HG02938 (cell line): ENCODE data around the gene LYST.
"Not testable (repeated sequence)": the region's sequence is repeated elsewhere in the genome, so short reads cannot be mapped to it uniquely, and the experiment has no call there.

Source experiments
- ATAC-seq: cut with Tn5 transposase; IDR thresholded peaks from one replicate; pipeline ENCODE4 v1.9.1; 2021; ENCODE audit warnings: mild to moderate bottlenecking, moderate library complexity; ENCODE audit not compliant: unreplicated experiment

The LYST gene

DNA sequence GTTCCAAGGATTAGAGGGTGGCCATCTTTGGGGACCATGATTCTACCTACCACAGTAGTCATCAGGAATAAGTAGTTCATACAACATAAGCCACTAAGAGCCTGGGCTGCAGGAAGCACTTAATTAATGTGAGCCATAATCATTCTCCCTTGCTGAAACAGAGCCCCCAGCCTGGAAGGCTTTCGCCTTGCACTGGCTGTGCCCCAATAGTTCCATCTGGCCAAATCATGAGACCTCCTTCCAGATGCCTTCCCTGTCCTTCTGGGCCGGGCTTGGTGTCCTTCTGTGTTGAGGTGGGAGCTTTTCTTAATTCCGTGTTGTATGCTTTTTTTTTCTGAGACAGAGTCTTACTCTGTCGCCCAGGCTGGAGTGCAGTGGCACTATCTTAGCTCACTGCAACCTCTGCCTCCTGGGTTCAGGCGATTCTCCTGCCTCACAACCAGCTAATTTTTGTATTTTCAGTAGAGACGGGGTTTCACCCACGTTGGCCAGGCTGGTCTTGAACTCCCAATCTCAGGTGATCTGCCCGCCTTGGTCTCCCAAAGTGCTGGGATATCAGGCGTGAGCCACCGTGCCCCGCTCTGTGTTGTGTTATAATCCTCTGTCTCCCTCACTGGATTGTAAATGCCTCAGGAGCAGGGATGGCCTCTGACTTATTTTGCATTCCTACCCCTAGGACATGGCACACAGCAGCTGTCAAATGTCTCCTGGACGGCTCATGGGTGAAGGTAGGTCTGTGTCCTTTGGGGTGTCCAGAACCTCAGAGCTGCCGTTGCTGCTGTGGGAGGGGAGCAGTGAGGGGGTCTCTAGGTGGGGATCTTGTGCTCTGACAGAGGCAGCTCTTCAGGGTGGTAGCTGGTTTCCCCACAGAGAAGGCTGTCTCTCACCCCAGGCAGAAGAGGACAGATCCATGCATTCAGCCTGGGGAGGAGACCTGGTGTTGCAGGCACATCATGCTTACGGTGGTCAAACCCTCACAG, 227.2 kb downstream of the LYST start:
- no peak for ATAC-seq

DNA sequence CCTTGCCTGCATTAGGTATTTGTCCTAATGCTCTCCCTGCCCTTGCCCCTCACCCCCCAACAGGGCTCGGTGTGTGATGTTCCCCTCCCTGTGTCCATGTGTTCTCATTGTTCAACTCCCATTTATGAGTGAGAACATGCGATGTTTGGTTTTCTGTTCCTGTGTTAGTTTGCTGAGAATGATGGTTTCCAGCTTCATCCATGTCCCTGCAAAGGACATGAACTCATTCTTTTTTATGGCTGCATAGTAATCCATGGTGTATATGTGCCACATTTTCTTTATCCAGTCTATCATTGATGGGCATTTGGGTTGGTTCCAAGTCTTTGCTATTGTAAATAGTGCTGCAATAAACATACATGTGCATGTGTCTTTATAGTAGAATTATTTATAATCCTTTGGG, 228.1 kb downstream of the LYST start:
- ATAC-seq = not testable (repeated sequence)

DNA sequence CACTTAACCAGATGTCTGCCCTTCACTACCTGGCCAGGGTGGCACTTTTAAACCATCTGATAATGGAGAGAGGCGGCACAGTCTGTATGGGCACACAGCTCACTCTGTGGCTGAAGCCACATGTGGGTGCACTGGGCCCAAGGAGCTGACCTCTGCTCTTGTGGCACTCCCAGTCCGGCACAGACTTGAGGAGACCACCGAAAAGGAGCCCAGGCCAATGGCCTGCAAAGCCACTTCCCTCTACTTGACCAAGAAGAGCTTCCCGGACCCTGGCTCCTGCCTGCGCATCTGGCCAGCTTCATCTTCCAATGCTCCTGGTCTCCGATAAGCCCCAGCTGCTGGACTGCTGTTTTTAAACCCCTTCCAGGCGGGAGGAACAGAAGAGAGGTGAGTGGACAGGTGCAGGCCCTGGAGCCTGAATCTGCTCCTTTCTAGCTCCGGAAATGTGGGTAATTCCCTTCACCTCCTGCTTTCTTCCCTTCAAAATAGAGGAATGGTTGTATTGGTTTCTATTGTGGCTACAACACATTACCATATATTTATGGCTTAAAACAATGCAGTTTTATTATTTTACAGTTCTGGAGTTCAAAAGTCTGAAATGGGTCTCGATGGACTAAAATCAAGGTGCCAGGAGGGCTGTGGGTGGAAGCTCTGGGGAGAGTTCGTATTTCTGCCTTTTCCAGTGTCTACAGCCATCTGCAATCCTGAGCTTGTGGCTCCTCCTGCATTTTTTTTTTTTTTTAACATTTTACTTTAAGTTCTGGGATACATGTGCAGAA, 228.8 kb downstream of the LYST start:
- no peak for ATAC-seq

DNA sequence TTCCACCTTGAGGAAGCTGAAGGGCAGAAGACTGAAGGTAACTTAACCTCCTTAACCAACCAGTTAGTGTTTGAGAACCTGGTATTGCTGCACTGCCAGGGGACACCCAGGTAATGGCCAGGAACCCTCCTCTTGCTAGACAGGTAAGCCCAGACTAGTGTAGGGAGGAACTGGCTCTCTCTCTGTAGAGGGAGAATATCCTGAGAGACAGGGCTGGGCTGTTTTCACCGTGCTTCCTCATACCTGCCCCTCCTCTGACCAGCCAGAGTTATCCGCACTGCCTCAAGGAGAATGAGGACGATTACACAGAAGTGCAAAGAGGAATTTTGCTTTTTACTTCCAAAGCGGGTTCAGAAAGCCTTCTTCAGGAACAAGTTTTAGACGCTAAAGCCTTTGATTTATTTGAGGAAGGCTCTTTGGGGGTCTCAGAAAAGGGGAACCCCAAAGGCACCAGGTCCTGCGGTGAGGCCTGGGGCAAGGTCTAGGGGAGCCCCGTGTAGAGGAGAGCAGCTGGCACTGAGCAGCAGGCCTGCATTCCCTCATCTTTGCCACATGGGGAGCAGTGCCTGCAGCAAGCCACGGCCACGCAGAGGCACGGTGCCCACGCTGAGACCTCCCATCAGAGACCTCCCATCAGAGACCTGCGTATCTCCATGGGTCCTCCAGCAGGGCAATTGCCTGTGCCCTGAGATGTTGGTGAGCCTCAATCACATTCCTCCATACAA, 230.6 kb downstream of the LYST start:
- ATAC-seq = no peak

DNA sequence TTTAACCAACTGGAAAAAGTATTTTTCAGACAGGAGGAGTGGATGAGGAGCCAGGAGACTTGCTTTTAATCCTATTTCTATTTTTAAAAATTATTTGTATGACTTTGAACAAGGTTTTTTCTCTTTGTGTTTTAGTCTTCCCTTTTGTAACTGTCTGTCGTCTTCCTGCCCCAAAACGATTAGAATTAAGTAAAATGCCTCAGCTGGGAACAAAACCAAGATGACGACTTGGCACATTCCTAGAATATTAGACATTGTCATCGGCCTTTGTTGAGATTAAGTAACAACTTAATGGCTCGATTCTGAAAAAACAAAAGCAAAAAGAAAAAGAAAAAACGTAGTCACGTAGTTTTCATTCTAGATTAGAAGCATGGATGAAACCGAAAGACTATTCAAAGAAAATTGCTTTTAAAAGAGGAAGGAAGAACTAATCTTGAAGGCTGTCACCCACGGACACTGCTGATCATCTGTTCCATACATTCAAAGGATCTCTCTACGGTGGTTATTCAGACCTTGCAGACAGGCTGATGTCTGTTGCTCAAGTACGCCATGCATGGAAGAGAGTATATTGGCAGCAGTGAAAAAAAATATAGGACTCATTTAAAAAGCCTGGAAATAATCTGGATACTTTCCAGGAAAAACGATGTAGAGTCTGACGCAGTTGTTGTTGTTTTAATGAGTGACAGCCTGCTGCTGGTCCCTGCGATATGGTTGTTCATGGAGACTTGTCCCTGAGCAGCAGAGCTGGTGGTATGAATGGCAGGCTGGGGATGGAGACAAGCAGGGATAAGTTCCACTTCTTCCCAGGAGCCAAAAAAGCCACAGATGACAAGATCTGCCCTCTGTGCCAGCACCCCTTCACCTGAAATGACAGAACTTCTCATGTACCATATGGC, 234.0 kb downstream of the LYST start:
- ATAC-seq = peak; percentile 87

DNA sequence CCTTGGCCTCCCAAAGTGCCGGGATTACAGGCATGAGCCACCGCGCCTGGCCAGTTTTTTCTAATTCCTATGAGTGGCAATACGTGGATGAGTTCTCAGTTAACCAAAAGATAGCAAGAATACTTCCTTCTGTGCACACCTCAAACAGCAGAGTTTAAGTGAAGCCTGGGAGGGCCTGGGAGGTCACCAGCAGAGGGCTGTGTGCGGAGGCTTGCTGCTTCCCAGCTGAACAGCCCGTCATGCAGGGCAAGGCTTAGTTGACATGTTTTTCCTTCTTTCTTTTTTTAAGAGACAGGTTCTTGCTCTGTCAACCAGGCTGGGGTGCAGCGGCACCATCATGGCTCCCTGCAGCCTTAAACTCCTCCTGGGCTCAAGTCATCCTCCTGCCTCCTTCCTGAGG, 234.9 kb downstream of the LYST start:
- no peak for ATAC-seq

DNA sequence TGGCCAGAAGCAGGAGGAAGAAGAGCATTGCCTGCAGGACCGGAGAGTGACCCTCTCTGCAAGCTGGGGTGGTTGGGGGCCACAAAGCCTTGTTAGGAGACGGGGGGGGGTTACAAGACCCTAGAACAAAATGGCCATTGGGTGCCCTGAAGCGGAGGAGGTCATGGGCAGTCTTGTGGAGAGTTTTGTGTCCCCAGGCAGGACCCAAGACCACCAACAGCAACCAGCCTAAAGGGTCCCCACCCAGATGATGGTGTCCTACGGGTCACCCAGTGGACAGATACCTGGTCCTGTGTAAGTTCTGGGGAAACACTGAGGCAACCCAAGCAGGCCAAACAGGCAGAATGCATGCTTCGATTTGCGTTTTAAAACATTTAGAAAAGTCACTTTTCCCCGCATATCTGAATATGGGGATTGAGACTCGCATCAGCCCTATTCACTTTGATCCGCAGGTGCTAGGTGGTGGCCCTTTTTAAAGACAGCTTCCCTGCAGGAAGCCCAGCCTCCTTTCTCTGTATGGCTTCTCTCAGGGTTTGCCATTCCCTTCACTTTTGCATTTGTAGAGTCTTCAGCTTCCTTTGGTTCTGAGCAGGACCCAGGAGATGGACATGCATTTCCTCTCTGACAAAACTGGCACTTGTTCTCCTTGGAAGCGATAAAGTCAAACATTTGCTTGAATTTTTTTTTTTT, 238.2 kb downstream of the LYST start:
- ATAC-seq = no peak

DNA sequence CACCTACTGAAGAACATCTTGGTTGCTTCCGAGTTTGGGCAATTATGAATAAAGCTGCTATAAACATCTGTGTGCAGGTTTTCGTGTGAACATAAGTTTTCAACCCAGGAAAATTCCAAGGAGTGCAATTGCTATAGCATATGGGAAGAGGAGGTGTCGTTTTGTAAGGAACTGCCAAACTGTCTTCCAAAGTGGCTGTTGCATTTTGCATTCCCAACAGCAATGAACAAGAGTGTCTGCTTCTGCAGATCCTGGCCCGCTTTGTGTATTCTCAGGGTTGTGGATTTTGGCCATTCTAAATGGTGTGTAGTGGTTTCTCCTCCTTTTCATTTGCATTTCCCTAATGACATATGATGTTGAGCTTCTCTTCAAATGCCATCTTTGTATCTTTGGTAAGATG, 240.9 kb downstream of the LYST start:
- ATAC-seq = no peak

DNA sequence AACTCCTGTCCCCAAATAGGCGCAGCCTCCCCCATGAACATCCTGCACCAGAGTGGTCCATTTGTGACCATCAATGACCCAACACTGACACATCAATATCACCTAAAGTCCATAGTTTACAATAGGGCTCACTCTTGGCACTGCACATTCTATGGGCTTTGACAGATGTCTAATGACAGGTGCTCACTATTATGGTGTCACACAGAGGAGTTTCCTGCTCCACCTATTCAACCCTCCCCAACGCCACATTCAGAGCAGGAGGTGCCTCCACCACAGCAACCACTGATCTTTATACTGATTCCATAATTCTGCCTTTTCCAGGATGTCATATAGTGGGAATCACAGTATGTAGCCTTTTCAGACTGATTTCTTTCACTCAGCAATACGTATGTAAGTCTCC, 241.4 kb downstream of the LYST start:
- ATAC-seq = no peak

DNA sequence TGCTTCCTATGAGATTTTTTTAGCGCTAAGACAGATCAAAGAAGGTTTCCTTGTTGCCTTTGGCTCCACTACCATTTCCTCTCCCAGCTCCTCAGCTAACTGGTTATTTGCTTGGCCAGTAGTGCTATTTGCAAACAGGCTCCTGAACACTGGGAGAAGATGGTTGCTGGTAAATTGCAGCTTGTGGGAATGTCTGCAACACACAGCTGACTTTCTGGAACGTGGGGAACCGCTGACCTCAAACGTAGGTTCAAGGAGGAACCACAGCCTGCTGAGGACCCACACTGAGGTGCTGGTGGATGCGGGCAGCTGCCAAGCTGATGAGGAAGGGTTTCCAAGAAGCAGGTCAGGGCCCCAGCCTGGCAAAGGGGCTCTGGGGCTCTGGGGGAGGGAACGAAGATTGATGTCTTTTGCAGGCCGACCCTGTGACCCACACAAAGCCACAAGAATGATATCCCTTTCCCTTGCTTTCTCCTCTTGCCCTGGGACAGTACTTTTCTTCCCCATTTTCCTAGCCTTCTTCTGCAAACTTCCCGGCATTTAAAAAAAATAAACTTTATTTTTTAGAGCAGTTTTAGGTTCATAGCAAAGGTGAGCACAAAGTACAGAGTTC, 241.9 kb downstream of the LYST start:
- no peak for ATAC-seq

DNA sequence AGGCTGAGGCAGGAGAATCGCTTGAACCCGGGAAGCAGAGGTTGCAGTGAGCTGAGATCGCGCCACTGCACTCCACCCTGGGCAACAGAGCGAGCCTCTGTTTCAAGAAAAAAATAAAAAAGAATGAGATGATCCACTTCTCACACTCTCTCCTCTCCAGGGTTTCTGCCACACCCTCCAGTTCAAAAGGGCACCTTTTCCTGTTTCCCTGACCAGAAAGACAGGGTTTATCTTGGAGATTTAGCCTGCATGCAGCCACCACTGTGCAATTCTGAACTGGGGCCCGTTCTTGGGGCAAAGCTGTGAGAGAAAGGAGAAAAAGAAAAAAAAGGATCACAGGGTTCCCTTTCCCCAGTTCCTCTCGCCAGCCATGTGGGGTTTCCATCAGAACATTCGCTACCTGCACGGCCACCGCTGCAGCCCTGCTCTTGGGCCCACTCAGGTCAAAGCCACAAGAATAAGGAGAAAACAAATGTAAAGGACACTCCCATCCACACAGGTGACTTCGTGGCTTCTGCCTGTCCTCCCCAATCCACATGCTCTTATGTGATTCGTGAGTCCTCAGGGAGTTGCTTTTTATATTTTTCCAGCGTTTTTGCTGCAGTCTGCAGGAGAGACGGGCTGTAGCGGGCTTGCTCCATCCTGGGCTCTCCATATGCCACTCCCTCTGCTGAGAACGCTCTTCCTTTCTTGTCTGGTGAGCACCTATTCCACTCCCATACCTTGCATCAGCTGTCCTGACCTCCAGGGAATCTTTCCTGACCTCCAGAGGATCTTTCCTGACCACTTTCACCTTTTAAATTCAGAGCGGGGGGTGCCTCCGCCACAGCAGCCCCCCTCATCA, 243.5 kb downstream of the LYST start:
- ATAC-seq = no peak

DNA sequence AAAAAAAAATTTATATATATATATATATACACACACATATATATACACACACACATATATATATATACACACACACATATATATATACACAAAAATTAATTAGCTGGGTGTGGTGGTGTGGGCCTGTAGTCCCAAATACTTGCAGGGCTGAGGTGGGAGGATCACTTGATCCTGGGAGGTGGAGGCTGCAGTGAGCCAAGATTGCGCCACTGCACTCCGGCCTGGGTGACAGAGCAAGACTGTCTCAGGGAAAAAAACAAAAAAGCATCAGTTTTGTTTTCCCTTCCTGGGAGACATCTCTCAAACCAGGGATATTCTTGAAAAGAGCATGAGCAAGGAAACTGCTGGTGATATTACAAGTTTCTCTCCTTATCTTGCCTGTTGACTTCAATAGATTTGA, 247.6 kb downstream of the LYST start:
- not testable (repeated sequence) for ATAC-seq

DNA sequence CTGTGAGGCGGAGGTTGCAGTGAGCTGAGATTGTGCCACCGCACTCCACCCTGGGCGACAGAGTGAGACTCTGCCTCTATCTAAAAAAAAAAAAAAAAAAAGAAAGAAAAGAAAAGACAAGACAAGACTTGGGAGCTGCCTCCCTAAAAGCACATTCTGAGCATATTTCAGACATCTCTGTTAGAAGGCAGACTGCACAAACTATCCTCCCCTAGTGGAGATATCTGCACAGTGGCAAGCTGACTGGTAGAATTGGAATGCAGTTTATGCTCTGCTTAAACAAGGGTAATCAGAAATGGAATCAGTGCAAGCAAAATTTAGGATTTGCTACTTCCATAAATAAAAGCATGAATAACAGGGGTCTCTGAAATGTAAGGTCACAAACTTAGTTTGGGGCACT, 248.9 kb downstream of the LYST start:
- ATAC-seq = no peak

DNA sequence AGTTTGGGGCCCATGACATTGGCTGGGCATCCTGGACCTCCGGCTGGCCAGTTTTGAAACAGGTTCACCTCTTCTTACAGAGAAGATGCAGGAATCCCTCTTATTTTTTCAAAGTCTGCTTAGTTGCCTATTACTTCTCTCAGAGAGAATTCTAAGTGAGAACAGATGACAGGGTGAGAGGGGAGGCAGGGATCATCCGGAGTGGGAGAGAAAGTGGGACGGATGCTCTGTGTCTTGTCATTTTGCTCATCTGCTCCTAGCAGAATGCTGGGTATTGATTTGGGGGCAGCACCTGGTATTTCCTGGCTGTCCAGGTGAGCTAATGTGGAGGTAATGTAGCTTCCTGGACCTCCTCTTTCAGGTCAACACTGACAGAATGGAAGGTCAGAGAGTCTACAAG, 249.6 kb downstream of the LYST start:
- no peak for ATAC-seq

DNA sequence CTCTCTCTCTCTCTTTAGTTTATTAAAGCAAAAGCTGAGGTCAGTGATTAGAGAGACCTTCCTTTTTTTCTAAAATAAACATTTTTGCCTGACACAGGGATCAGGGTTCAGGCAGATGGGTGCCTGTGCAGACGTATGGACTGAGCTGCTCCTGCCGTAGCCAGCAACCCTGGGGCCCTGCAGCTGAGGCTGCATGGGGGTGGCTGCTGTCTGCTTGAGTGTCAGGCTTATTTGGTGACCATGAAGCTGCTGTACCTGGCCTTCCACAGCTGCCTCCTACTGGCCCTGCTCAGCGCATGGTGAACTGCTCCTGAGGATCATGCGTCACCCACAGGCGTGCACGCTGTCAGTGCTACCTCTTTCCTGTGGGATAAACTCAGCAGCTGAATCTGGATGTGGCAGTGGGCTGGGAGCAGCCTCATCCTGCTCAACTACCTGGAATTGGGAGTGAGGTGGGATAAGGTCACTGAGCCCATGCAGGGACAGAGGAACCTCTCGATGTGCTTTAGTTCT, 252.2 kb downstream of the LYST start:
- no peak for ATAC-seq

DNA sequence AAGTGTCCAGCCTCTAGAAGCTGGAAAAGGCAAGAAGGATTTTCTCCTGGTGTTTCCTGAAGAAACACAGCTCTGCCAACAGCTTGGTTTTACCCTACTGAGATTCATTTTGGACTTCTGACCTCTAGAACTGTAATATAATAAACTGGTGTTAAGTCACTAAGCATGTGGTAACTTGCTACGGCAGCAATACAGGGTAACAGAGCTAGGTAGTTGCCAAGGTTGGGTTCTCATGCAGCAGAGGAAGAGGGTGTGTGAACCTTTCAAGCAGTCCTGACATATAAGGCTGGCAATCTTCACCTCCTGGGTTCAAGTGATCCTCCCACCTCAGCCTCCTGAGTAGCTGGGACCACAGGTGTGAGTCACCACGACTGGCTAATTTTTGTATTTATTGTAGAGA, 253.1 kb downstream of the LYST start:
- no peak for ATAC-seq

DNA sequence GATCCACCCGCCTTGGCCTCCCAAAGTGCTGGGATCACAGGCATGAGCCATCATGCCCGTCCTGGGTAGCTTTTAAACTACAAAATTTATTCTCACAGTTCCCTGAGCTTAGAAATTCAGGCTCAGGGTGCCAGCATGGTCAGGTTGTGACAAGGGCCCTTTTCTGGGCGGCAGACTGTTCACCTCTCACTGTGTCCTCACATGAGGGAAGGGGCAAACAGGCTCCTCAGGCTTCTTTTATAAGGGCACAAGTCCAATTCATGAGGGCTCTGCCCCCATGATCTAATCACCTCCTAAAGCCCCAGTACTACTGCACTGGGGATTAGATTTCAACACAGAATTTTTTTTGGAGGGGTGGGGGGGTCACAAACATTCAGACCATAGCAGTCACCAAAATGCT, 253.9 kb downstream of the LYST start:
- ATAC-seq = no peak
